GM12801 (cell line): ENCODE results near the gene ADAM12.

Experiments used
- CTCF ChIP-seq: IDR thresholded peaks from one replicate; pipeline ENCODE4 v1.5.1; 2011; ENCODE audit warnings: control low read depth; ENCODE audit not compliant: insufficient read length; ENCODE audit errors: extremely low read depth

ADAM12 gene

GRCh38 chr10:126229686-126230085 is 158.6 kb downstream of the ADAM12 start:
- no peak for TF ChIP-seq CTCF

- no peak for TF ChIP-seq CTCF
Observed at GRCh38 chr10:126227762-126228134, 160.5 kb downstream of the ADAM12 start.

- no peak for TF ChIP-seq CTCF
Observed at GRCh38 chr10:126226988-126227761, 161.1 kb downstream of the ADAM12 start.

DNA sequence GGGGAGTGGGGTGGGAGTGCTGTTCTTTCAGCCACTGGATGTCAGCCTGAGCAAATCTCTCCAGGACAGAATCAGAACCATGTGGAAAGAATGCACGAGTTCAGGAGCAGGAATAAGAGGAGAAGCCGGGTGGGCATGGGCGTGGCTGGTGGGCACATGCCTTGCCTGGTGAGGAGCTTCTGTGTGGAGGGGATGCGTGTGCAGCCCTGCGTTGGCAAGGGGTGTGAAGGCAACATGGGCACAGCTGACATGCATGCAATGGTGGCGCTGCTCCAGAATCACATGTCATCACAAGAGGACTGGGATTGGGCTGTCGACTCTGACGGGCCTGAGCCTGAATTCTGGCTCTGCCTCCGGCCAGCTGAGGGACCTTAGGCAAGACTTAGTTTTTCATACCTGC is 162.1 kb downstream of the ADAM12 start:
- no peak for TF ChIP-seq CTCF

DNA sequence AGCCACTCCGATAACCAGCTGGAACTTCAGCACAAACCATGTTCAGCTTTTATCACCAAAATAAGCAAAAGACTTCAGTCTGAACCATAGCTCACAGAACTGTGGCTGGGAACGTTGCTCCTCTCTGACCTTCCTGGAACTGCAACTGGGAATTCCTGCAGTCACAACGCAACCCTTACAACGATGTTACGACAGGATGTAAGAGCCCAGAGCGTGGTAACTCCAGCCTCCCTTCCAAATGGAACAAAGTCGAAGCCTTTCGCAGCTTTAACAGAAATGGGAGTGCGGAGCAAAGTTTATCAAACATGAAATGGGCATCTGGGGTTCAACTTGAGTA is 162.6 kb downstream of the ADAM12 start:
- no peak for TF ChIP-seq CTCF

- no peak for TF ChIP-seq CTCF
Observed at GRCh38 chr10:126224967-126225671, 163.2 kb downstream of the ADAM12 start.

DNA sequence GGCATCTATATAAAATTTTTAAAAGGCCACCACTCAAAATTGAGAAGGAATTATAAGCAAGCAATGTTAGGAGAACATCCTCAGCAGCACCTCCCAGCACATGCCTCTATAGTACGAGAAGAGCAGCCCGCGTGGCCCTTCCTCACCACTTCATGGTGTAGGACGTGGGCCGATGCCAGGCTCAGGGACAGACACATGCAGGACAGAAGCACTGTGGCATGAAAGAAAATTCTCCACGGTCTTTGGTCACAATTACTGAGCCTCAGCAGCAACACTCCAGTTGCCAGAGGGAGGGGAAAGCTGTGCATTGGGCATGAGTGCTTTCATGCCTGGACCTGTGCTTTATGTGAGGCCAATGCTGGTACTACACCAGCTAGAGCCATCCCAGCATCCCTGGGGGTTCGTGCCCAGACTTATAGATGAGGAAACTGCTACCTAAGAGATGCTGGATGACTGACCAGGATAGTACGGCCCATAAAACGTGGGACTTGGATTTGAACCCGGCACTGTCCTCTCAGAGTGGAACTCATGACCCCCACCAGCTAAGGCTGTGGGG is 164.7 kb downstream of the ADAM12 start:
- TF ChIP-seq CTCF: no peak
